ENCODE results near the gene AREG. TPM values are rescaled to one million over a fixed set of nuclear protein-coding genes. Genes with fewer than 3 reads are reported as not detected.

AREG gene
- total and polyA plus RNA-seq, 2 experiments from 2014 or later, result 128 to 129 TPM

DNA sequence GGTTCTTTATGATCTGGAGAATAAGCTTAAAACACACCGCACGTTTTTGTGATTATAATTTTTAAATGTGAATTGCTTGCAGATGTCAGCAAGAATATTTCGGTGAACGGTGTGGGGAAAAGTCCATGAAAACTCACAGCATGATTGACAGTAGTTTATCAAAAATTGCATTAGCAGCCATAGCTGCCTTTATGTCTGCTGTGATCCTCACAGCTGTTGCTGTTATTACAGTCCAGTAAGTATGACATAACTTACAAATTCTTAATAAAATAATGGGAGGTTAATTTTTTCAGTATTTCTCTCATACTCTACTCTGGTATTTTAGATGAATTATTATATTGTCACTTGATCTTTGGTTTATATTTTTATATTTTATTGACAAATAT, 5.4 kb downstream of the AREG start:
- Histone ChIP-seq H3K27me3 (no peaks in the 10 kb centered on the region), H3K79me2 (peaks cover 7% of the 10 kb centered on the region), H3K27ac (no peak overlapping the region), H3K4me3 (no peak overlapping the region), H3K9me2 (replicated peaks; ENCODE audit: insufficient read depth) (no peaks in the 10 kb centered on the region), H3K9me3 (ENCODE audit: low read depth) (no peaks in the 10 kb centered on the region), H2AFZ (no peak overlapping the region), H4K20me1 (ENCODE audit: insufficient read depth, poor library complexity, severe bottlenecking) (no peaks in the 10 kb centered on the region), H3K36me3 (replicated peaks; ENCODE audit: insufficient read depth, low read depth) (no peaks in the 10 kb centered on the region), H3K4me2 (peak overlapping the region; percentile 91), H3K4me1 (ENCODE audit: insufficient read depth) (no peaks in the 10 kb centered on the region)
- no peak for DNase-seq (ENCODE audit: low spot score)
- no peak for TF ChIP-seq EZH2 (IDR thresholded peaks at IDR 0.05; ENCODE audit: borderline replicate concordance)
- TF ChIP-seq EZH2phosphoT487 (IDR thresholded peaks at IDR 0.05; ENCODE audit: low read depth, severe bottlenecking, unreplicated experiment), result no peak
- TF ChIP-seq, protein P1, sequence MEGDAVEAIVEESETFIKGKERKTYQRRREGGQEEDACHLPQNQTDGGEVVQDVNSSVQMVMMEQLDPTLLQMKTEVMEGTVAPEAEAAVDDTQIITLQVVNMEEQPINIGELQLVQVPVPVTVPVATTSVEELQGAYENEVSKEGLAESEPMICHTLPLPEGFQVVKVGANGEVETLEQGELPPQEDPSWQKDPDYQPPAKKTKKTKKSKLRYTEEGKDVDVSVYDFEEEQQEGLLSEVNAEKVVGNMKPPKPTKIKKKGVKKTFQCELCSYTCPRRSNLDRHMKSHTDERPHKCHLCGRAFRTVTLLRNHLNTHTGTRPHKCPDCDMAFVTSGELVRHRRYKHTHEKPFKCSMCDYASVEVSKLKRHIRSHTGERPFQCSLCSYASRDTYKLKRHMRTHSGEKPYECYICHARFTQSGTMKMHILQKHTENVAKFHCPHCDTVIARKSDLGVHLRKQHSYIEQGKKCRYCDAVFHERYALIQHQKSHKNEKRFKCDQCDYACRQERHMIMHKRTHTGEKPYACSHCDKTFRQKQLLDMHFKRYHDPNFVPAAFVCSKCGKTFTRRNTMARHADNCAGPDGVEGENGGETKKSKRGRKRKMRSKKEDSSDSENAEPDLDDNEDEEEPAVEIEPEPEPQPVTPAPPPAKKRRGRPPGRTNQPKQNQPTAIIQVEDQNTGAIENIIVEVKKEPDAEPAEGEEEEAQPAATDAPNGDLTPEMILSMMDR (IDR thresholded peaks at IDR 0.05; ENCODE audit: poor library complexity), result no peak
- 50% methylated on average over 4 of the region's 4 CpGs for WGBS (ENCODE audit: low lambda C conversion rate, missing lambda C conversion rate)

DNA sequence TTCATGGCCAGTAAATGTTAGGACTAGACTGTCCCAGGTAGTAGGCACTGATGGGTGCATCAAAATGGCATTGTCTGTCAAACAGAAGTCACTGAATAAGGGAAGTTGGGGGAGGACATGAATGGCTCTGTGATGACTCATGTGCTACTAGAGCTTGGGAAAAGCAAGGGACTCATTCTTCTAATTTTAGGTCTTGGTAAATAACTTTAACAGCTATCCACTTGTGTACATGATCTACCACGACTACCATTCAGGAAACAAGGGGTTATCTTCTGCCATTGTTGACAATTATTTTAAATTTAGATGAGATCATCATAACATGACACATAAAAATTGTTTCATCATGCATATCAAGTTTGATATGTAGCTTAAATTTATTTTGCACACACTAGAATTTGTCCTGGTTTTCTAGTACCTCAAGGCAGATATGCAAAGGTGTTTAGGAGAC, 6.3 kb downstream of the AREG start:
- Histone ChIP-seq H2AFZ (no peak overlapping the region), H3K4me2 (no peak overlapping the region), H3K36me3 (replicated peaks; ENCODE audit: insufficient read depth, low read depth) (no peaks in the 10 kb centered on the region), H3K79me2 (peaks cover 4% of the 10 kb centered on the region), H3K4me3 (no peak overlapping the region), H3K4me1 (ENCODE audit: insufficient read depth) (no peaks in the 10 kb centered on the region), H3K9me2 (replicated peaks; ENCODE audit: insufficient read depth) (no peaks in the 10 kb centered on the region), H3K27me3 (no peaks in the 10 kb centered on the region), H3K9me3 (ENCODE audit: low read depth) (no peaks in the 10 kb centered on the region), H4K20me1 (ENCODE audit: insufficient read depth, poor library complexity, severe bottlenecking) (no peaks in the 10 kb centered on the region), H3K27ac (no peak overlapping the region)
- TF ChIP-seq EZH2phosphoT487 (IDR thresholded peaks at IDR 0.05; ENCODE audit: low read depth, severe bottlenecking, unreplicated experiment) (no peak), EZH2 (IDR thresholded peaks at IDR 0.05; ENCODE audit: borderline replicate concordance) (no peak)
- TF ChIP-seq, protein P1 (IDR thresholded peaks at IDR 0.05; ENCODE audit: poor library complexity), result no peak
- DNase-seq (ENCODE audit: low spot score), result no peak
- WGBS (ENCODE audit: low lambda C conversion rate, missing lambda C conversion rate), result 29% methylated on average over 1 of the region's 1 CpG

DNA sequence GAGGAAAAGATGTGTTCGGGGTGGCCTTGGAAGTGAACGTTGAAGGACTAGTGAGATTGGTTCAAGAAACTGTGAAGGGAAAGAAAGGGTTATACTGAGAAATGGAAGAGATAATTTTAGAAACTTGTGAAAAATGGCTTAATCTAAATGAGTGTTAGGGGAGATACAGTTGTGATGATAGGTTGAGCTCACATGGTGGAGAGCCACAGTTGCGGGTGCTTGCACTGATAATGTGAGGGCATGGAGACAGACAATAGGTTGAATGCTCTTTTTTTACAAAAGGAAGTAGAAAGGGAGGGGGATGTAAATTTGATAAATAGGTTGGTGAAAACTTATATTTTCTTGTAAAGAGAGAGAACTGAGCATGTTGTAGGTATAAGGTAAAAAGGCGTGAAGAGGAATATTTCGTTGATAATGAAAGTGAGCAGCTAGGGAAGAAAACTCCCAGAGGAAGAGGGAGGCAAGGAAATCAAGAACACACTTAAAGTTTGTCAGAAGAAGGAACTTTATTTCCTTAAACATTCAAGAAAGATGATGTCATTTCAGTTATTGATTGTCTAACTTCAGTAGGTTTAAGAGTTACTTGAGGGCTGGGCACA, 8.2 kb downstream of the AREG start:
- no peak for DNase-seq (ENCODE audit: low spot score)
- Histone ChIP-seq H3K27me3 (no peaks in the 10 kb centered on the region), H3K4me2 (no peak overlapping the region), H2AFZ (no peak overlapping the region), H3K9me2 (replicated peaks; ENCODE audit: insufficient read depth) (no peaks in the 10 kb centered on the region), H3K4me1 (ENCODE audit: insufficient read depth) (no peaks in the 10 kb centered on the region), H3K36me3 (replicated peaks; ENCODE audit: insufficient read depth, low read depth) (no peaks in the 10 kb centered on the region), H3K9me3 (ENCODE audit: low read depth) (no peaks in the 10 kb centered on the region), H4K20me1 (ENCODE audit: insufficient read depth, poor library complexity, severe bottlenecking) (no peaks in the 10 kb centered on the region), H3K27ac (peak overlapping the region; percentile 32), H3K79me2 (no peaks in the 10 kb centered on the region), H3K4me3 (no peak overlapping the region)
- 95% methylated on average over 5 of the region's 5 CpGs for WGBS (ENCODE audit: low lambda C conversion rate, missing lambda C conversion rate)
- TF ChIP-seq EZH2phosphoT487 (IDR thresholded peaks at IDR 0.05; ENCODE audit: low read depth, severe bottlenecking, unreplicated experiment) (no peak), EZH2 (IDR thresholded peaks at IDR 0.05; ENCODE audit: borderline replicate concordance) (no peak)
- TF ChIP-seq, protein P1 (IDR thresholded peaks at IDR 0.05; ENCODE audit: poor library complexity), result no peak
